OCI-LY3 (cell line): ENCODE results near the gene F8.

Source experiments
- H2AFZ ChIP-seq: fragments of 200-600, 300-600 bp; shearing (Covaris generic); 2 replicates; pipeline ENCODE4 v1.6.0; 2014; ENCODE audit warnings: antibody characterized with exemption, low read depth, low read length
- H3K27ac ChIP-seq: fragments of 200-600, 300-600 bp; sonication (generic); 2 replicates; pipeline ENCODE4 v1.5.1; 2014; ENCODE audit warnings: mild to moderate bottlenecking, low read length, moderate library complexity, mixed read lengths
- H3K27me3 ChIP-seq: fragments of 200-600, 300-600 bp; sonication (generic); 2 replicates; pipeline ENCODE4 v1.6.1; 2014; ENCODE audit warnings: low read depth, low read length, mixed read lengths
- H3K36me3 ChIP-seq: fragments of 200-600, 300-600 bp; sonication (generic); replicated peaks from 2 replicates; pipeline ENCODE3; 2014; ENCODE audit warnings: low read depth, low read length, mixed read lengths
- H3K4me1 ChIP-seq: fragments of 300-600, 200-600 bp; sonication (generic); 2 replicates; pipeline ENCODE4 v1.6.1; 2014; ENCODE audit warnings: low read length, mixed read lengths
- H3K4me2 ChIP-seq: fragments of 200-600, 300-600 bp; sonication (generic); 2 replicates; pipeline ENCODE4 v1.6.1; 2014; ENCODE audit warnings: low read length, mixed read lengths
- H3K4me3 ChIP-seq: fragments of 300-600, 200-600 bp; sonication (generic); 2 replicates; pipeline ENCODE4 v1.5.1; 2014; ENCODE audit warnings: antibody characterized with exemption, mild to moderate bottlenecking, low read length, moderate library complexity
- H3K79me2 ChIP-seq: fragments of 300-600, 200-600 bp; shearing (Covaris generic); 2 replicates; pipeline ENCODE4 v1.6.1; 2014; ENCODE audit warnings: mild to moderate bottlenecking, low read length, mixed read lengths
- H3K9ac ChIP-seq: fragments of 300-600, 200-600 bp; shearing (Covaris generic); 2 replicates; pipeline ENCODE4 v1.6.0; 2014; ENCODE audit warnings: mild to moderate bottlenecking, low read length, moderate library complexity
- H3K9me3 ChIP-seq: fragments of 200-600, 300-600 bp; shearing (Covaris generic); 2 replicates; pipeline ENCODE4 v1.6.1; 2014; ENCODE audit warnings: low read length, mixed read lengths; ENCODE audit not compliant: insufficient read depth
- H4K20me1 ChIP-seq: fragments of 200-600, 300-600 bp; sonication (generic); 2 replicates; pipeline ENCODE4 v1.6.1; 2016; ENCODE audit warnings: low read length, mixed read lengths; ENCODE audit not compliant: insufficient read depth
- EZH2phosphoT487 ChIP-seq: fragments of 200-600 bp; shearing (Covaris generic); IDR thresholded peaks from 2 replicates; pipeline ENCODE4 v1.6.1; 2018; ENCODE audit warnings: antibody characterized with exemption, mixed run types, low read depth
- TF ChIP-seq, protein P1 (sequence below): fragments of 200-600, 300-600 bp; sonication (generic); IDR thresholded peaks from 2 replicates; pipeline ENCODE4 v1.5.1; 2014; ENCODE audit warnings: antibody characterized with exemption, low read length, low read depth

Gene F8

DNA sequence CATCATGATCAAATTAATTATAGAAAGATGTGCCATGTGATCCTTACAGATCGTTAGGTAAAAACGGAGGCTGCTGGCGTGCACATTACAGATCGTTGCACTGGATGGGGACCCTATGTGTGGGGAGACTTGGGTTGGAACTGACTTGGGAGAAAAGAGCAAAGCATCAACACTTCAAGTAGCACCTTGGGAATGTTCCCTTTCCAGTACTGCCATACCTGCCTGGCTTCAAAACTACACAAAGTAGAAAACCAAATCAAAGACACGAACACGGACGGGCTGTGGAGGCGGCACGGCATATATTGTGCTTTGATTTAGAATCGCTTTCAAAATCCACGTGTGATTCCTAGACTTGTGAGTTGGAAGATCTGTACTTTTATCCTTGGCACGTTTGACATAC is 47.5 kb upstream of the F8 start:
- H3K4me3 ChIP-seq, result peak overlapping the region; percentile 86
- no peaks in the 10 kb centered on the region for H3K27me3 ChIP-seq
- peak overlapping the region; percentile 55 for H2AFZ ChIP-seq
- H3K4me2 ChIP-seq, result peak overlapping the region; percentile 74
- peaks cover 11% of the 10 kb centered on the region for H3K4me1 ChIP-seq
- H3K9ac ChIP-seq, result peak overlapping the region; percentile 82
- peaks cover 13% of the 10 kb centered on the region for H3K36me3 ChIP-seq
- peaks cover 65% of the 10 kb centered on the region for H3K79me2 ChIP-seq
- TF ChIP-seq, protein P1, sequence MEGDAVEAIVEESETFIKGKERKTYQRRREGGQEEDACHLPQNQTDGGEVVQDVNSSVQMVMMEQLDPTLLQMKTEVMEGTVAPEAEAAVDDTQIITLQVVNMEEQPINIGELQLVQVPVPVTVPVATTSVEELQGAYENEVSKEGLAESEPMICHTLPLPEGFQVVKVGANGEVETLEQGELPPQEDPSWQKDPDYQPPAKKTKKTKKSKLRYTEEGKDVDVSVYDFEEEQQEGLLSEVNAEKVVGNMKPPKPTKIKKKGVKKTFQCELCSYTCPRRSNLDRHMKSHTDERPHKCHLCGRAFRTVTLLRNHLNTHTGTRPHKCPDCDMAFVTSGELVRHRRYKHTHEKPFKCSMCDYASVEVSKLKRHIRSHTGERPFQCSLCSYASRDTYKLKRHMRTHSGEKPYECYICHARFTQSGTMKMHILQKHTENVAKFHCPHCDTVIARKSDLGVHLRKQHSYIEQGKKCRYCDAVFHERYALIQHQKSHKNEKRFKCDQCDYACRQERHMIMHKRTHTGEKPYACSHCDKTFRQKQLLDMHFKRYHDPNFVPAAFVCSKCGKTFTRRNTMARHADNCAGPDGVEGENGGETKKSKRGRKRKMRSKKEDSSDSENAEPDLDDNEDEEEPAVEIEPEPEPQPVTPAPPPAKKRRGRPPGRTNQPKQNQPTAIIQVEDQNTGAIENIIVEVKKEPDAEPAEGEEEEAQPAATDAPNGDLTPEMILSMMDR, result no peak
- no peak for TF ChIP-seq EZH2phosphoT487
- no peaks in the 10 kb centered on the region for H4K20me1 ChIP-seq
- H3K27ac ChIP-seq, result peak overlapping the region; percentile 73; the same call in 1 of the 2 replicates
- no peaks in the 10 kb centered on the region for H3K9me3 ChIP-seq

DNA sequence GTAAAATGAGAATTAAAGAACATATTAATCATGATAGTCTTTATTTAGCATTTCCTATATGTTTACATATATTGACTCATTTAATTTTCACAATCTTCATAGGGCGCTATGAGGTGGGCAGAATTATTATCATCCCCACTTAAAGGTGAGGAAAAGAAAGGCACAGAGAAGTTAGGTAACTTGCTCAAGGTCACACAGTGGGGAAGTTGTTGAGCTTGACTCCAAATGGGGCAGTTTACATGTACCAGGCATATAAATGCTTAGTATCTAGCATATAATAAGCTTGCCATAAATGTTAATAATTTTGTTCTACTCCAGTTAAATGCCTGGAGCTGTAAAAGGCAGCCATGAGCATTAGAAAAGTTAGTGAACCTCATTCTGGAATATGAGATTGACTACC is 46.9 kb upstream of the F8 start:
- Histone ChIP-seq H3K9ac (peak overlapping the region; percentile 82), H4K20me1 (no peaks in the 10 kb centered on the region), H3K9me3 (no peaks in the 10 kb centered on the region), H3K27me3 (no peaks in the 10 kb centered on the region), H3K4me1 (peaks cover 11% of the 10 kb centered on the region), H3K79me2 (peaks cover 64% of the 10 kb centered on the region), H2AFZ (no peak overlapping the region), H3K4me3 (peak overlapping the region; percentile 86), H3K4me2 (peak overlapping the region; percentile 74), H3K36me3 (peaks cover 11% of the 10 kb centered on the region), H3K27ac (no peak overlapping the region)
- TF ChIP-seq, protein P1, result no peak
- TF ChIP-seq EZH2phosphoT487, result no peak

DNA sequence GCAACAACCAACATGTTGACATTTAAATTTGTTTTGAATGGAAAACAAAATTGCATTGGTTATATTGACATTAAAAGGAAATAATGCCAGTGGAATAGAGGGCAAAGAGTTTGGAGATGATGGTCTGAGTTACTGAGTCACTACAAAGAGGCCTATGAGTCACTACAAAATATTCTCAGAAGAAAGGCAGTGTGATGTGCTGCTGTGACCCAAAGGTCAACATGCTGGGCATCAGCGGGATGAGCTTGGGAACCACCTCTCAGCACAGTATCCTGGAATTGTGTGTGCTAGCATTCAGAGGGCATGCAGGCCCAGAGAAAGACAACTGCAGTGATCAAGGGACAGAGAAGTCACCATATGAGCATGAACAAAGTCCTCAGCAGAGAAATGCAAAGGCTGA is 45.6 kb upstream of the F8 start:
- Histone ChIP-seq H3K36me3 (peaks cover 3% of the 10 kb centered on the region), H3K79me2 (peaks cover 52% of the 10 kb centered on the region), H3K4me2 (no peak overlapping the region), H2AFZ (no peak overlapping the region), H4K20me1 (no peaks in the 10 kb centered on the region), H3K4me3 (no peak overlapping the region), H3K9ac (no peak overlapping the region), H3K4me1 (peaks cover 11% of the 10 kb centered on the region), H3K27me3 (no peaks in the 10 kb centered on the region), H3K9me3 (no peaks in the 10 kb centered on the region), H3K27ac (no peak overlapping the region)
- TF ChIP-seq EZH2phosphoT487, result no peak
- TF ChIP-seq, protein P1, result no peak

DNA sequence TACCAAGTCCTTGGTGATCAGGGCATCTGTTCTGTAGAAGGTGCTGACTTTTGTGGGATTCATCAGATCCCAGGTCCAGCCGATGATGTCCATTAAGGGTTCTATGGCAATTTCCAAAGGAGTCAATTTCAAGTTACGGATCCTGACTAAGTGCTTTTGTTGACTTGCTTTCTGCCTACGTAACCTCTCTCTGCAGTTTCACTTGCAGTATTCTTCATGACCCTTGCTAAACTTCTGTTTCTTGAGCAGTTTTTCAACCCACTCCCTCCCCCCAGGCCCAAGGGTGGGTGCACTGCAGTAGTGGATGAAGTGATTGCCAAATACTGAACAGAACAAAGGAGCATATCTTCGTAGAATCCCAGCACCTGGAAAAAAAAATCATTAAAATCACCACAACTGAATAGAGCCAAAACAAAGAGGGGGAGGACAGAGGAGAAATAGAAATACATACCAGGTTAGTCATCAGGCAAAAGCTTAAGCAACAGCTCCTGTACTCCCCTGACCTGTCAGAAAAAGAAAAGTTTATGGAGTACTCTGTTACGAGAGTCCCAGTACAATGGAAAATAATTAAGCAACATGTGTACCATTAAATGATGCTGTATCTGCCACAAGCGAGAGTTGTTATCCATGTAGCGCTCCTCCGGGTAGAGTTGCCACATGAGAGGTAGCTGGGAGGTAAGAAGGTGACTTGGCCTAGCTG is 42.7 kb upstream of the F8 start:
- Histone ChIP-seq H3K27ac (no peak overlapping the region), H4K20me1 (no peaks in the 10 kb centered on the region), H3K9me3 (no peaks in the 10 kb centered on the region), H3K9ac (no peak overlapping the region), H2AFZ (no peak overlapping the region), H3K79me2 (peaks cover 29% of the 10 kb centered on the region), H3K4me1 (peaks cover 7% of the 10 kb centered on the region), H3K27me3 (no peaks in the 10 kb centered on the region), H3K4me2 (no peak overlapping the region), H3K4me3 (no peak overlapping the region), H3K36me3 (no peaks in the 10 kb centered on the region)
- no peak for TF ChIP-seq EZH2phosphoT487
- TF ChIP-seq, protein P1, result no peak
